ENCODE data around the gene NAGPA. TPM values are rescaled to one million over a fixed set of nuclear protein-coding genes. Genes with fewer than 3 reads are reported as not detected.

The NAGPA gene
- polyA plus RNA-seq, 1 donor: 19.3 TPM

DNA sequence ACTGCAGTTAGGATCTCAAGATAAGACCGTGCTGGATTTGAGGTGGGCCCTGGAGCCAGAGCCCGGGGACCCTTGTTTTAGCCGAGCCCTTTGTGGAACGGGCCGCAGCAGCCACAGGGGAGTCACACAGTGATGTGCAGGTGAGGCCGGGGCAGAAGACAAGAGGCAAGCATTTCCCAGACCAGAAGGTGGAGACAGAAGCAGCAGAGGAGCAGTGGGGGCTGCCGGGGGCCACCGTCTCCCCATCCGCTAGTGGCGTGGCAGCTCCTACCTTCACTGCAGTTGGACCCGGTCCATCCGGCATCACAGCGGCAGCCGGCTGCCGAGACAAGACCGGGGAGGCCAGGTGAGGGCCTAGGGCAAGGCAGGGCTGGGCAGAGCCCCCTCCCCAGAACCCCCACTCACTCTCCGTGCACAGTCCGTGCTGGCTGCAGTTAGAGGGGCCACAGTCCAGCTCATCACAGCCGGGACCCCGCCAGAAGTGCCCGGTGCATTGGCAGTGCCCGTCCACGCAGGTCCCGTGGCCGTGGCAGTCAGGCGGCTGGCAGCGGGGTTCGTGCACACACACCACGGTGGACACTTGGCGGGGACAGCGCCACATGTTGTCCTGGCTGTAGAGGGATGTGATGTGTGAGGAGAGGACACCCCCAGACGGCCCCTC, 6.0 kb downstream of the NAGPA start:
- no CpG with 5 or more reads among the region's 32 CpGs for whole genome bisulfite sequencing (ENCODE audit: insufficient coverage, low lambda C conversion rate)
- Histone ChIP-seq H3K27me3 (ENCODE audit: control insufficient read depth, insufficient read depth, low read length) (no peaks in the 10 kb centered on the region), H3K9me3 (ENCODE audit: control insufficient read depth, low read depth, low read length) (no peaks in the 10 kb centered on the region), H3K36me3 (ENCODE audit: control insufficient read depth, insufficient read depth, low read length) (peaks cover 36% of the 10 kb centered on the region), H3K4me3 (ENCODE audit: low read length) (no peak overlapping the region), H3K4me1 (ENCODE audit: control insufficient read depth, insufficient read depth, low read length) (peaks cover 1% of the 10 kb centered on the region), H3K27ac (ENCODE audit: low read length) (no peak overlapping the region)
- DNase-seq: no peak

DNA sequence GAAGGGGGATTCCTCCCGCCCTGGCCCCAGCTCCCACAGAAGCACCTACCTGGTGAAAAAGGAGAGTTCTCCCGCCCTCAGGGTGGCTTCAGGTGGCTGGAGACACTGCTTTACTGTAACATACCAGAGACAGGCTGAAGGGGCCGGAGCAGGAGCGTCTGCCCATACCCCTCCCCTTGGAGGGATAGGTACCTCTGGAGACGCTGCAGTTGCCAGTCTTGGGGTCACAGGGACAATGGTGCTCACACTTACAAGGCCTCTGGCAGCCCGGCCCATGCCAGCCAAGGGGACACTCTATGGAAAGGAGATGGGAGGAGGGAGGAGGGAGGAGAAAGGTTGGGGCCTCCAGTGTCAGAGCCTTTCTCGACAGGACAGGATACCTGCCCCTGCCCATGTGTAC, 6.6 kb downstream of the NAGPA start:
- WGBS (ENCODE audit: insufficient coverage, low lambda C conversion rate): no CpG with 5 or more reads among the region's 7 CpGs
- no peak for DNase-seq
- Histone ChIP-seq H3K36me3 (ENCODE audit: control insufficient read depth, insufficient read depth, low read length) (peaks cover 36% of the 10 kb centered on the region), H3K27ac (ENCODE audit: low read length) (no peak overlapping the region), H3K9me3 (ENCODE audit: control insufficient read depth, low read depth, low read length) (no peaks in the 10 kb centered on the region), H3K27me3 (ENCODE audit: control insufficient read depth, insufficient read depth, low read length) (no peaks in the 10 kb centered on the region), H3K4me3 (ENCODE audit: low read length) (no peak overlapping the region), H3K4me1 (ENCODE audit: control insufficient read depth, insufficient read depth, low read length) (no peaks in the 10 kb centered on the region)

DNA sequence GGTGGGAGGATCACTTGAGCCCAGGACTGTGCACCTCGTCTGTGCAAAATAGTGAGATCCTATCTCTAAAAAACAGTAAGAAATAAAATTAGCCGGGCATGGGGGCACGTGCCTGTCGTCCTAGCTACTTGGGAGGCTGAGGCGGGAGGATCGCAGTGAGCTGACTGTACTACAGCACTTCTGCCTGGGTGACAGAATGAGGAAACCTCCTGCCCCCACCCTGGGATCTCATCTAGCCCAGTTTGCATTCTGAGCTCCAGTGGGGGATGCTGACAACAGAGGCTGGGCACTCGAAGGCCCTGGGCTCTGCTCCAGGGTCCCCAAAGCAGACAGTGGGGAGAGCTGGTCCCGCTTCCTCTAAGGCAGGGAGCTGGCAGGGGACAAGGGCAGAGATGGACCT, 7.1 kb downstream of the NAGPA start:
- no peaks in the 10 kb centered on the region for H3K4me1 ChIP-seq (ENCODE audit: control insufficient read depth, insufficient read depth, low read length)
- no peak overlapping the region for H3K4me3 ChIP-seq (ENCODE audit: low read length)
- H3K36me3 ChIP-seq (ENCODE audit: control insufficient read depth, insufficient read depth, low read length): peaks cover 34% of the 10 kb centered on the region
- H3K27me3 ChIP-seq (ENCODE audit: control insufficient read depth, insufficient read depth, low read length): no peaks in the 10 kb centered on the region
- no peak for DNase-seq
- no CpG with 5 or more reads among the region's 8 CpGs for WGBS (ENCODE audit: insufficient coverage, low lambda C conversion rate)
- H3K27ac ChIP-seq (ENCODE audit: low read length): no peak overlapping the region
- H3K9me3 ChIP-seq (ENCODE audit: control insufficient read depth, low read depth, low read length): no peaks in the 10 kb centered on the region

DNA sequence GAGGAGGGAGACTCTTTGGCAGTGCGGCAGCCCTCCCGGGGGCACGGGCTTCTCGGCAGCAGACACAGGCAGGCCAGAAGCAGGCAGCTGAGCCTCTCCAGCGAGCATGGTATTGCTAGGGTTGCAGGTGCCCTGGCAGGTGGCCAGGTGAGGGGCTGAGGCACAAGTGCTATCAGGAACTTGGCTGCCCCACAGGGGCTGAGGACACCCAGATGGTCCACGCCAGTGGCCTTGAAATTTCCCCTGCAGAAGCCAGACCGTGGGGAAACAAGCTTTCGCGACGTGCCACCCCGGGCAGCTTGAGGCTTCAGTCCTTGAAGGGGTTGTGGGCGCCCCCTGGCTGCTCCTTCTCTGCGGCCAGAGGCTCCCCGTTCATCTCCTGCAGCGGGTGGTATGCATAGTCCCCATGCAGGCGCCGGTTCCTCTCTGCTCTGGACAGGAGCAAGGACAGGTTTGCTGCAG, 8.5 kb downstream of the NAGPA start:
- H3K27me3 ChIP-seq (ENCODE audit: control insufficient read depth, insufficient read depth, low read length): no peaks in the 10 kb centered on the region
- H3K4me1 ChIP-seq (ENCODE audit: control insufficient read depth, insufficient read depth, low read length): no peaks in the 10 kb centered on the region
- DNase-seq: no peak
- no peak overlapping the region for H3K27ac ChIP-seq (ENCODE audit: low read length)
- H3K36me3 ChIP-seq (ENCODE audit: control insufficient read depth, insufficient read depth, low read length): peaks cover 33% of the 10 kb centered on the region
- WGBS (ENCODE audit: insufficient coverage, low lambda C conversion rate): no CpG with 5 or more reads among the region's 17 CpGs
- H3K9me3 ChIP-seq (ENCODE audit: control insufficient read depth, low read depth, low read length): no peaks in the 10 kb centered on the region
- H3K4me3 ChIP-seq (ENCODE audit: low read length): no peak overlapping the region

DNA sequence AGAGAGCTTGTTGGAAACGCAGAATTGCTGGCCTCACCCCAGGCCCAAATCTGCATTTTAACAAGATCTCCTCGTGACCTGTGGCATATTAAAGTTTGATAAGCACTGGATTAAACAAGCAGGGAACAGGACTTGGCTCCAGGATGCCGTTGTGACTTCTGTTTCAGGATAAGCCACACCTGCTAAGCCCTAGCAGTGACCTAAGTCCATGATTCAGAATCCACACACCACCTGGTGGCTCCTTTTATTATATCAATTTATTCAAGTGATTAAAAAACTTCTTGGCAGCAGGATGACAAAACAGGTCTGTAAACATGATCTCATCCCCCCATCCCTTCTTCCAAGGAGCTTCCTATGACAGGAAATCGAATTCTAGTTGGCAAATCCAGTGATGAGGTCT, 9.1 kb downstream of the NAGPA start:
- no peaks in the 10 kb centered on the region for H3K27me3 ChIP-seq (ENCODE audit: control insufficient read depth, insufficient read depth, low read length)
- H3K4me3 ChIP-seq (ENCODE audit: low read length): no peak overlapping the region
- H3K4me1 ChIP-seq (ENCODE audit: control insufficient read depth, insufficient read depth, low read length): no peaks in the 10 kb centered on the region
- WGBS (ENCODE audit: insufficient coverage, low lambda C conversion rate): no CpG with 5 or more reads among the region's 4 CpGs
- no peaks in the 10 kb centered on the region for H3K9me3 ChIP-seq (ENCODE audit: control insufficient read depth, low read depth, low read length)
- H3K36me3 ChIP-seq (ENCODE audit: control insufficient read depth, insufficient read depth, low read length): peaks cover 28% of the 10 kb centered on the region
- DNase-seq: no peak
- H3K27ac ChIP-seq (ENCODE audit: low read length): no peak overlapping the region

DNA sequence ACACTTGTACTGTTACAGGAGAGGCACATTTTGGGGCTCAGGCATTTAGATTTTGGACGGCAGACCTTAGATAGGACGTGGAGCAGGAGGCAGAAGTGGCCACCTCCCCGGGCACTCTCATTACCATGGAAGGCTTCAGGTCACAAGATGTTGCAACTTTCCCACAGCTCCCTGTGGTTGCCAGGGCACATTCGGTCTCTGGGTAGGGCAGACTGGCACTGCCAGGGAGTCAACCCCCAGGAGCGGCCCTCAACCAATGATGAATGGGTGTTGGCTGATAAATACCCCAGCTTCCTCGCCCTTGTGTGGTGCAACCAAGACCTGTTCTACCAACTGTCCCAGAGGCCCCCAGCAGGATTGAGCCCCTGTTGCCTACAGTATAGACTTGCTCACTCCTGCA, 11.2 kb downstream of the NAGPA start:
- H3K27me3 ChIP-seq (ENCODE audit: control insufficient read depth, insufficient read depth, low read length): no peaks in the 10 kb centered on the region
- no CpG with 5 or more reads among the region's 6 CpGs for WGBS (ENCODE audit: insufficient coverage, low lambda C conversion rate)
- DNase-seq: no peak
- no peak overlapping the region for H3K4me3 ChIP-seq (ENCODE audit: low read length)
- H3K27ac ChIP-seq (ENCODE audit: low read length): no peak overlapping the region
- no peaks in the 10 kb centered on the region for H3K4me1 ChIP-seq (ENCODE audit: control insufficient read depth, insufficient read depth, low read length)
- H3K9me3 ChIP-seq (ENCODE audit: control insufficient read depth, low read depth, low read length): no peaks in the 10 kb centered on the region
- peaks cover 14% of the 10 kb centered on the region for H3K36me3 ChIP-seq (ENCODE audit: control insufficient read depth, insufficient read depth, low read length)

DNA sequence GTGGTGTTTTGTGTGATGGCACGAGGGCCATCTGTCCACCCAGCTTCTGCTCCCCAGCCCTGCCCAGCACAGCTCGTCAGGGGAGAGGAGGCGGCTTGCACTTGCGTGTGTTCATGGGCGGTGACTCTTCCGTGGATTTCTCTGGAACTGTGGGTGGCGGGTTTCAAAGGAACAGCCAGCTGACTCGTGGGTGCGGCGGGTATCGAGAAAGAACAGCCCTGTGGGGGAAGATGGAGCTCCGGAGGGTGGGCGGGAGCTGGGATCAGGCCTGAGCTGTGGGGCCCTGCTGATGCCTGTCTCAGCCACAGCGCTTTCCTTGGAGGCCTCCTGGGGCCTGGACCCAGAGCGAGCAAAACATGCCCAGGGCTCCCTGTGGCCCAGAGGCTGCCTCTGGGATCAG, 13.2 kb downstream of the NAGPA start:
- no CpG with 5 or more reads among the region's 15 CpGs for WGBS (ENCODE audit: insufficient coverage, low lambda C conversion rate)

DNA sequence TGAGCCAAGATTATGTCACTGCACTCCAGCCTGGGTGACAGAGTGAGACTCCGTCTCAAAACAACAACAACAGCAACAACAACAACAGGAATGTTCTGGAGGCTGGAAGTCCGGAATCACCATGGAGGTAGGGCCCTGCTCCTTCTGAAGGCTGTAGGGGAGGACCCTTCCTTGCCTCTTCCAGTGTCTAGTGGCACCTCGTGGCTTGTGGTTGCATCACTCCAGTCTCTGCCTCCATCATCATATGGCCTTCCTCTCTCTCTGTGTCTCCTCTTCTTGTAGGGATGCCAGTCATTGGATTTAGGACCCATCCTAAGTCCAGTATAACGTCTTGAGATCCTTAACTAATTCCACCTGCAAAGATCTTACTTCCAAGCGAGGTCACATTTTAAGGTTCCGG, 14.0 kb downstream of the NAGPA start:
- WGBS (ENCODE audit: insufficient coverage, low lambda C conversion rate): no CpG with 5 or more reads among the region's 6 CpGs

More for the DNA sequence above, 13.2 kb downstream of the NAGPA start:
- H3K36me3 ChIP-seq (ENCODE audit: control insufficient read depth, insufficient read depth, low read length): peaks cover 5% of the 10 kb centered on the region
- H3K4me3 ChIP-seq (ENCODE audit: low read length): no peak overlapping the region
- H3K27me3 ChIP-seq (ENCODE audit: control insufficient read depth, insufficient read depth, low read length): no peaks in the 10 kb centered on the region
- H3K4me1 ChIP-seq (ENCODE audit: control insufficient read depth, insufficient read depth, low read length): no peaks in the 10 kb centered on the region
- no peak for DNase-seq
- no peaks in the 10 kb centered on the region for H3K9me3 ChIP-seq (ENCODE audit: control insufficient read depth, low read depth, low read length)
- no peak overlapping the region for H3K27ac ChIP-seq (ENCODE audit: low read length)

DNA sequence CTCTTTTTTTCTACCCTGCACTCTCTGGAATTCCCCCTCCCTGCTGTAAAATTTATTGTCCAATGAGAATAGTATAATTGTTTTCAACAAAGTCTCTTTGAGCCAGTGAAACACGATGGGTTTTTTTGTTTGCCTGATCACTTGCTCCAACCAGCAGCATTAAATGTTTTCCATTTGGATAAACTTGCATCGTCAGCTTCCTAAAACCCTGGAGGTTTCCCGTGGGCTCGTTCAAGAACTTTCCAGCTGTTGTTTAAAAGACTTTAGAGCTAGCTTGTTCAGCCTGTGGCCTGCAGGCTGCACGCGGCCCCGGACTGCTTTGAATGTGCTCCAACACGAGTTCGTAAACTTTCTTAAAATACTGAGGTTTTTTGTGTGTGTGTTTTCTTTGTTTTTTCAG, 14.9 kb downstream of the NAGPA start:
- H3K27me3 ChIP-seq (ENCODE audit: control insufficient read depth, insufficient read depth, low read length): no peaks in the 10 kb centered on the region
- DNase-seq: no peak
- no peak overlapping the region for H3K4me3 ChIP-seq (ENCODE audit: low read length)
- H3K4me1 ChIP-seq (ENCODE audit: control insufficient read depth, insufficient read depth, low read length): no peaks in the 10 kb centered on the region
- no peaks in the 10 kb centered on the region for H3K9me3 ChIP-seq (ENCODE audit: control insufficient read depth, low read depth, low read length)
- no peaks in the 10 kb centered on the region for H3K36me3 ChIP-seq (ENCODE audit: control insufficient read depth, insufficient read depth, low read length)
- no peak overlapping the region for H3K27ac ChIP-seq (ENCODE audit: low read length)
- no CpG with 5 or more reads among the region's 9 CpGs for WGBS (ENCODE audit: insufficient coverage, low lambda C conversion rate)

More for the DNA sequence above, 14.0 kb downstream of the NAGPA start:
- Histone ChIP-seq H3K27ac (ENCODE audit: low read length) (no peak overlapping the region), H3K36me3 (ENCODE audit: control insufficient read depth, insufficient read depth, low read length) (no peaks in the 10 kb centered on the region), H3K9me3 (ENCODE audit: control insufficient read depth, low read depth, low read length) (no peaks in the 10 kb centered on the region), H3K27me3 (ENCODE audit: control insufficient read depth, insufficient read depth, low read length) (no peaks in the 10 kb centered on the region), H3K4me1 (ENCODE audit: control insufficient read depth, insufficient read depth, low read length) (no peaks in the 10 kb centered on the region), H3K4me3 (ENCODE audit: low read length) (no peak overlapping the region)
- no peak for DNase-seq

DNA sequence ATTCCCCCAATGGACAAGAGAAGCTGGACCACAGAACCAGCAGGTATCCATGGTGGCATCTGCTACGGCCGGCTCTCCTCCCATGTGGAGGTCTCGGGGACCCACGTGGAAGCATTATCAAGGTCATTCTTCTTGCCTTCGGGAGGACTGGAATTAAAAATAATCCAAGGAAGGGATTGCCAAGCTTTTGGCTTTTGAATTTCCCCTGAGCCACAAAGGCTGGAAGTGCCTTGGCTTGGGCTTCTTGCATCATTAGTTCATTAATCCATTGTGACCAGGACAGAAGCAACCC, 16.1 kb downstream of the NAGPA start:
- no CpG with 5 or more reads among the region's 5 CpGs for WGBS (ENCODE audit: insufficient coverage, low lambda C conversion rate)
- DNase-seq: no peak
- no peaks in the 10 kb centered on the region for H3K9me3 ChIP-seq (ENCODE audit: control insufficient read depth, low read depth, low read length)
- H3K4me1 ChIP-seq (ENCODE audit: control insufficient read depth, insufficient read depth, low read length): no peaks in the 10 kb centered on the region
- H3K36me3 ChIP-seq (ENCODE audit: control insufficient read depth, insufficient read depth, low read length): no peaks in the 10 kb centered on the region
- no peak overlapping the region for H3K27ac ChIP-seq (ENCODE audit: low read length)
- H3K4me3 ChIP-seq (ENCODE audit: low read length): no peak overlapping the region
- H3K27me3 ChIP-seq (ENCODE audit: control insufficient read depth, insufficient read depth, low read length): no peaks in the 10 kb centered on the region

DNA sequence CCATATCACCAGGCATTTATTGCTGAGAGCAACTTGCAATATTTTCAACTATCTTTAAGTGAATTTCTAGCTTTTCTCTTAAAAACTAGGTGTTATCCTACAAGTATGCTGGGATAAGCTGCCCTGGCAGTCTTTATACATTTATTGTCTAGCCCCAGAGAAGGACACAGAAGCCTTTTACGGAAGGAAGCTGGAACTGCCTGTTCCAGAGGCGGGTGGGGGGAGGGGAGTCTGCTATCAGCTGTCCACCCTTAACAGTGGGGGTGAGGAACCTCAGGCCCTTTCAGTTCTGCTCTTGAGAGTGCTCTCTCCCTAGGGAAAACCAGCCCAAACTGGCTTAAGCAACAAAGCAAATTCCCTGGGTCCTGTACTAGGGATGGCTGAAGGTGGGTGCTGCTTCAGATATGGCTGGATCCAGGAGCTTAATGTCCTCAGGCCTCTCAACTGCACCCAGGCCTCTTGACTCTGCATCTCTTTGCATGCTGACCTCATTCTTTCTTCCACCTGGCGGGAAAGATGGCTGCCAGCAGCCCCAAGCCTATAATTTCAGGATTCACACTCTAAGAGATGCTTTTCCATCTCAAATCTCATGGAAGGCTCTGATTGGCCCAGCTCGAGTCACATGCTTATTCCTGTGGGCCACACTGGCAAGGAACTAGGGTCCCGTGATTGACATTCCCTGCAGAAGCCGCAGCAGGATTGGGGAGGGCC, 16.6 kb downstream of the NAGPA start:
- Histone ChIP-seq H3K9me3 (ENCODE audit: control insufficient read depth, low read depth, low read length) (no peaks in the 10 kb centered on the region), H3K4me3 (ENCODE audit: low read length) (no peak overlapping the region), H3K27ac (ENCODE audit: low read length) (no peak overlapping the region), H3K27me3 (ENCODE audit: control insufficient read depth, insufficient read depth, low read length) (no peaks in the 10 kb centered on the region), H3K36me3 (ENCODE audit: control insufficient read depth, insufficient read depth, low read length) (no peaks in the 10 kb centered on the region), H3K4me1 (ENCODE audit: control insufficient read depth, insufficient read depth, low read length) (no peaks in the 10 kb centered on the region)
- no peak for DNase-seq
- no CpG with 5 or more reads among the region's 6 CpGs for WGBS (ENCODE audit: insufficient coverage, low lambda C conversion rate)
